HepG2 (cell line): ENCODE data around the gene TM9SF2. TPM values are rescaled to one million over a fixed set of nuclear protein-coding genes. Genes with fewer than 3 reads are reported as not detected.
A peak's percentile ranks its signal among the peaks of the same experiment; 100 is the strongest.

ENCODE experiments used
- ATAC-seq: fragments of 200-7000 bp; cut with Tn5 transposase; 3 replicates; pipeline ENCODE4 v1.9.1; 2020; ENCODE audit warnings: mild to moderate bottlenecking, moderate library complexity
- BruUV-seq: library from RNA; stranded (reverse); fragments of 400-500 nt; replicated peaks from 2 replicates; lab custom pipeline; 2021; lab: Mats Ljungman, UMichigan
- CTCF ChIA-PET: fragments of 300-600 bp; formaldehyde crosslinking; extraction: SDS; loops from one replicate; lab custom pipeline; 2021; ENCODE audit warnings: low total read pairs, inconsistent platforms, low intra/inter-chr PET ratio; lab: Yijun Ruan, JAX
- POLR2A ChIA-PET: fragments of 350-600 bp; sonication (Branson Sonifier 250); formaldehyde crosslinking; loops from one replicate; lab custom pipeline; 2020; ENCODE audit warnings: antibody characterized with exemption, inconsistent platforms; lab: Yijun Ruan, JAX
- DNase-seq: peaks from one replicate; pipeline ENCODE4 v3.0.0-alpha.2; 2015; ENCODE audit warnings: low spot score
- FAIRE-seq: peaks from 3 replicates; lab custom pipeline; 2011; peaks lifted over from hg19 to GRCh38; lab: Jason Lieb, UNC
- H2AFZ ChIP-seq: one replicate; pipeline ENCODE4 v1.6.1; 2011; ENCODE audit warnings: low read length, inconsistent platforms
- H3K27ac ChIP-seq: fragments of 300-600 bp; 3 replicates; pipeline ENCODE4 v1.8.0; 2011; ENCODE audit warnings: mixed run types, mild to moderate bottlenecking, mixed read lengths, low read length, inconsistent platforms; ENCODE audit not compliant: insufficient read depth; ENCODE audit errors: extremely low read length
- H3K27me3 ChIP-seq, 2 experiments: fragments of 200-600 bp in 1 of 2; 2 replicates in 1 of 2; 3 replicates in 1 of 2; pipeline versions ENCODE4 v1.6.0 to v1.8.0; 2011; ENCODE audit warnings: low read length in 2 of 2, mild to moderate bottlenecking in 2 of 2, moderate library complexity in 2 of 2, inconsistent platforms in 1 of 2; ENCODE audit not compliant: insufficient read depth in 2 of 2, control insufficient read depth in 1 of 2
- H3K36me3 ChIP-seq, 2 experiments: fragments of 200-600 bp in 1 of 2; replicated peaks in 1 of 2; 2 replicates in 1 of 2; 3 replicates in 1 of 2; pipeline versions ENCODE4 v1.5.1 to v1.8.0; 2011; ENCODE audit warnings: low read length in 2 of 2, inconsistent platforms in 1 of 2; ENCODE audit not compliant: insufficient read depth in 2 of 2, control insufficient read depth in 1 of 2
- H3K4me1 ChIP-seq: 2 replicates; pipeline ENCODE4 v1.5.1; 2012; ENCODE audit warnings: low read length, inconsistent platforms; ENCODE audit not compliant: insufficient read depth
- H3K4me2 ChIP-seq: 2 replicates; pipeline ENCODE4 v1.6.0; 2011; ENCODE audit warnings: low read depth, low read length, inconsistent platforms
- H3K4me3 ChIP-seq, 3 experiments: fragments of 200-600 bp in 1 of 3; sonication (generic), shearing (Covaris generic) in 1 of 3; replicated peaks in 1 of 3; 2 replicates each; pipeline ENCODE4 v1.5.1; 2011 to 2016; ENCODE audit warnings: low read length in 3 of 3, inconsistent platforms in 2 of 3, low read depth in 2 of 3, mild to moderate bottlenecking in 2 of 3, control low read depth in 1 of 3, mixed read lengths in 1 of 3; ENCODE audit not compliant: insufficient read depth in 1 of 3
- H3K79me2 ChIP-seq: one replicate; pipeline ENCODE4 v1.6.1; 2011; ENCODE audit warnings: low read length, inconsistent platforms; ENCODE audit not compliant: insufficient read depth
- H3K9ac ChIP-seq: 2 replicates; pipeline ENCODE4 v1.6.0; 2011; ENCODE audit warnings: mild to moderate bottlenecking, low read depth, low read length, inconsistent platforms; ENCODE audit not compliant: insufficient read depth
- H3K9me3 ChIP-seq: 2 replicates; pipeline ENCODE4 v1.5.1; 2012; ENCODE audit warnings: mild to moderate bottlenecking, low read length
- H4K20me1 ChIP-seq: 2 replicates; pipeline ENCODE4 v1.6.0; 2011; ENCODE audit warnings: inconsistent platforms, mild to moderate bottlenecking, low read length, moderate library complexity; ENCODE audit not compliant: insufficient read depth
- ARID2 ChIP-seq: sonication (generic); formaldehyde crosslinking; IDR thresholded peaks from 2 replicates; pipeline ENCODE4 v1.8.1; 2022; ENCODE audit warnings: mild to moderate bottlenecking, missing genetic modification reagents, borderline replicate concordance
- FOSL1 ChIP-seq: sonication (generic); formaldehyde crosslinking; IDR thresholded peaks from 2 replicates; pipeline ENCODE4 v1.9.0; 2021; ENCODE audit warnings: missing genetic modification reagents, borderline replicate concordance
- GLMP ChIP-seq: sonication (generic); formaldehyde crosslinking; IDR thresholded peaks from 2 replicates; pipeline ENCODE4 v1.9.0; 2021; ENCODE audit warnings: missing genetic modification reagents, mild to moderate bottlenecking, borderline replicate concordance
- MIER2 ChIP-seq: IDR thresholded peaks from 2 replicates; pipeline ENCODE4 v1.6.1; 2016; ENCODE audit warnings: missing biosample characterization, missing genetic modification reagents
- NR2F1 ChIP-seq, 2 experiments: fragments of 450-650 bp in 1 of 2; formaldehyde crosslinking in 1 of 2; IDR thresholded peaks; 2 replicates each; pipeline versions ENCODE4 v1.5.0 to v1.6.1; 2016 to 2020; ENCODE audit warnings: mild to moderate bottlenecking in 1 of 2, missing compliant biosample characterization in 1 of 2, missing genetic modification reagents in 1 of 2, moderate library complexity in 1 of 2
- SRSF9 ChIP-seq: fragments of 200-400 bp; formaldehyde crosslinking; IDR thresholded peaks from 2 replicates; pipeline ENCODE4 v1.6.1; 2018; ENCODE audit warnings: borderline replicate concordance, mild to moderate bottlenecking, low read depth, low read length; ENCODE audit not compliant: insufficient read depth, poor library complexity, severe bottlenecking
- STAT6 ChIP-seq: sonication (generic); formaldehyde crosslinking; IDR thresholded peaks from 2 replicates; pipeline ENCODE4 v1.4.0; 2020; ENCODE audit warnings: missing genetic modification reagents, mild to moderate bottlenecking, borderline replicate concordance
- ZBTB20 ChIP-seq: sonication (generic); formaldehyde crosslinking; IDR thresholded peaks from 2 replicates; pipeline ENCODE4 v1.8.1; 2023; ENCODE audit warnings: missing genetic modification reagents, low read depth, mild to moderate bottlenecking, borderline replicate concordance
- ZNF33B ChIP-seq: sonication (generic); formaldehyde crosslinking; IDR thresholded peaks from 2 replicates; pipeline ENCODE4 v1.5.1; 2020; ENCODE audit warnings: mild to moderate bottlenecking, missing genetic modification reagents
- ZNF446 ChIP-seq: sonication (generic); formaldehyde crosslinking; IDR thresholded peaks from 2 replicates; pipeline ENCODE4 v1.5.0; 2020; ENCODE audit warnings: mild to moderate bottlenecking, missing genetic modification reagents
- ZNF570 ChIP-seq: sonication (generic); formaldehyde crosslinking; IDR thresholded peaks from 2 replicates; pipeline ENCODE4 v1.4.0; 2020; ENCODE audit warnings: mild to moderate bottlenecking, missing genetic modification reagents, borderline replicate concordance
- ZNF597 ChIP-seq: sonication (generic); formaldehyde crosslinking; IDR thresholded peaks from 2 replicates; pipeline ENCODE4 v1.5.0; 2020; ENCODE audit warnings: missing genetic modification reagents
- ZNF605 ChIP-seq: sonication (generic); formaldehyde crosslinking; IDR thresholded peaks from 2 replicates; pipeline ENCODE4 v1.8.0; 2022; ENCODE audit warnings: mild to moderate bottlenecking, missing genetic modification reagents
- ZNF766 ChIP-seq: sonication (generic); formaldehyde crosslinking; IDR thresholded peaks from 2 replicates; pipeline ENCODE4 v1.5.0; 2020; ENCODE audit warnings: missing genetic modification reagents, borderline replicate concordance
- ZNF839 ChIP-seq: sonication (generic); formaldehyde crosslinking; IDR thresholded peaks from 2 replicates; pipeline ENCODE4 v1.4.0; 2020; ENCODE audit warnings: missing genetic modification reagents, mild to moderate bottlenecking, borderline replicate concordance
- WGBS: methylation state at CpG from one replicate; pipeline ENCODE4 v1.1.6; 2017; ENCODE audit warnings: low lambda C conversion rate; 5-methylcytosine and 5-hydroxymethylcytosine counted together
- in situ Hi-C: cut with HindIII; loops from 2 replicates; pipeline ENCODE4 v1.10.0; 2017; ENCODE audit warnings: low pct_unique_long_range_greater_than_20kb; ENCODE audit not compliant: extremely low pct_ligation_motif_present
- intact Hi-C: fragments of 100-400 bp; cut with micrococcal nuclease; formaldehyde crosslinking; loops from one replicate; pipeline ENCODE4 v1.10.0; 2022; ENCODE audit not compliant: unreplicated experiment
- polyA plus RNA-seq, 8 experiments: library from polyadenylated mRNA; depleted of rRNA in 3 of 8; stranded (reverse) in 7 of 8; unstranded in 1 of 8; fragments of >200 nt; fragmentation: Illumina TruSeq in 4 of 8; extraction: Trizol in 4 of 8; gene quantifications; 2 replicates each; pipeline versions ENCODE4 v1.2.1 to v1.2.3, GENCODE V29; 2011 to 2016; ENCODE audit warnings: low read depth in 4 of 8, missing spikeins in 1 of 8, mixed read lengths in 1 of 8; ENCODE audit not compliant: insufficient read depth in 1 of 8
- total RNA-seq, 5 experiments: library from RNA; depleted of rRNA; stranded (reverse); fragments of >200 nt; fragmentation: Illumina TruSeq; extraction: Trizol; gene quantifications; 2 replicates each; pipeline ENCODE4 v1.2.3, GENCODE V29; 2016; ENCODE audit warnings: low read depth in 1 of 5

The TM9SF2 gene
- total and polyA plus RNA-seq, 2 of the 13 experiments (the other 11 are each of a cell fraction or from before 2014, with no cell fraction given), result 94.1 to 123 TPM

- no peak for TF ChIP-seq ZNF597 (CRISPR knock-in tag)
- no peak for TF ChIP-seq FOSL1
- TF ChIP-seq SRSF9, result no peak
- TF ChIP-seq ZNF33B (CRISPR knock-in tag), result no peak
- TF ChIP-seq ZNF766 (CRISPR knock-in tag), result no peak
- no peak for TF ChIP-seq ZNF446
- no peak for TF ChIP-seq MIER2 (CRISPR knock-in tag)
- TF ChIP-seq NR2F1 (CRISPR knock-in tag; IDR thresholded peaks at IDR 0.05), result no peak
- TF ChIP-seq, all 625 proteins: peak for 83
Observed at GRCh38 chr13:99605420-99606323, 104.4 kb downstream of the TM9SF2 start (continued).

- Histone ChIP-seq H2AFZ (peak within 1 kb of the TSS; percentile 75), H3K4me3 (peak within 1 kb of the TSS; percentile 69 to 87 (median 69)), H4K20me1 (no peaks in the 10 kb centered on the region), H3K79me2 (peaks cover 2% of the 10 kb centered on the region), H3K27me3 (no peaks in the 10 kb centered on the region; a peak in 1 of 5 replicates), H3K4me1 (peaks cover 31% of the 10 kb centered on the region), H3K4me2 (peak within 1 kb of the TSS; percentile 93), H3K27ac (peak within 1 kb of the TSS; percentile 96), H3K9ac (peak within 1 kb of the TSS; percentile 86), H3K36me3 (no peaks in the 10 kb centered on the region), H3K9me3 (no peaks in the 10 kb centered on the region)
- DNase-seq (peak; percentile 89), FAIRE-seq (no peak), ATAC-seq (peak; percentile 96)
- POLR2A ChIA-PET, result interaction anchor here (0.5 to 2.9 kb wide), 15 partner anchors 8 to 1493 kb away, joined by 3 to 19 read pairs (median 5); partner anchors contain the start of genes PCCA and TMTC4
- in situ Hi-C loops (no loop called here), intact Hi-C loops (loop anchor here (1.0 to 2.0 kb wide), 2 partner anchors 48 to 108 kb away; no protein-coding TSS in a partner anchor)
- CTCF ChIA-PET, result no interaction called here
- no TSS peak for BruUV-seq
- WGBS, result 5% methylated on average over 13 of the region's 73 CpGs
- no peak for TF ChIP-seq ZNF570 (CRISPR knock-in tag)
- no peak for TF ChIP-seq ZNF605 (CRISPR knock-in tag)
- TF ChIP-seq ZNF839 (CRISPR knock-in tag), result no peak
- TF ChIP-seq ARID2, result no peak
- peak; percentile 53; the same call in 1 of the 2 replicates for TF ChIP-seq ZBTB20 (CRISPR knock-in tag)
- TF ChIP-seq GLMP, result no peak
- no peak for TF ChIP-seq STAT6
Observed at GRCh38 chr13:99606324-99607066, 105.2 kb downstream of the TM9SF2 start, which contains the start of gene CLYBL. TSS of gene CLYBL (plus strand) at chr13:99606690.
